ENCODE data around the gene AOPEP. TPM values are rescaled to one million over a fixed set of nuclear protein-coding genes. Genes with fewer than 3 reads are reported as not detected.

AOPEP gene
- total RNA-seq, 1 donor from 2014 or later, result 75.3 TPM

- Histone ChIP-seq H3K4me3 (ENCODE audit: insufficient read depth, low read depth, low read length) (no peak overlapping the region), H3K27ac (ENCODE audit: low read depth, low read length) (no peak overlapping the region), H3K4me1 (ENCODE audit: insufficient read depth, low read length) (peaks cover 10% of the 10 kb centered on the region), H3K79me2 (ENCODE audit: insufficient read depth, low read length) (no peaks in the 10 kb centered on the region), H3K27me3 (ENCODE audit: insufficient read depth, low read length) (no peaks in the 10 kb centered on the region), H4K20me1 (ENCODE audit: insufficient read depth, low read length) (no peaks in the 10 kb centered on the region), H3K9ac (ENCODE audit: low read length) (no peak overlapping the region), H3K36me3 (ENCODE audit: insufficient read depth, low read length) (no peaks in the 10 kb centered on the region), H3K9me3 (ENCODE audit: insufficient read depth, low read depth, low read length) (no peaks in the 10 kb centered on the region), H2AFZ (ENCODE audit: low read depth, low read length) (no peak overlapping the region), H3K4me2 (ENCODE audit: low read length) (no peak overlapping the region)
- H3K27me3 Mint-ChIP-seq (ENCODE audit: low read depth, unreplicated experiment), result no peaks in the 10 kb centered on the region
- H3K4me1 Mint-ChIP-seq (ENCODE audit: low read depth, unreplicated experiment), result peaks cover 11% of the 10 kb centered on the region
- H3K36me3 Mint-ChIP-seq (ENCODE audit: low read depth, unreplicated experiment), result peaks cover 8% of the 10 kb centered on the region
- DNase-seq (ENCODE audit: low read depth) (no peak), FAIRE-seq (no peak)
- H3K27ac Mint-ChIP-seq (ENCODE audit: unreplicated experiment), result no peak overlapping the region
- TF ChIP-seq, protein P1, sequence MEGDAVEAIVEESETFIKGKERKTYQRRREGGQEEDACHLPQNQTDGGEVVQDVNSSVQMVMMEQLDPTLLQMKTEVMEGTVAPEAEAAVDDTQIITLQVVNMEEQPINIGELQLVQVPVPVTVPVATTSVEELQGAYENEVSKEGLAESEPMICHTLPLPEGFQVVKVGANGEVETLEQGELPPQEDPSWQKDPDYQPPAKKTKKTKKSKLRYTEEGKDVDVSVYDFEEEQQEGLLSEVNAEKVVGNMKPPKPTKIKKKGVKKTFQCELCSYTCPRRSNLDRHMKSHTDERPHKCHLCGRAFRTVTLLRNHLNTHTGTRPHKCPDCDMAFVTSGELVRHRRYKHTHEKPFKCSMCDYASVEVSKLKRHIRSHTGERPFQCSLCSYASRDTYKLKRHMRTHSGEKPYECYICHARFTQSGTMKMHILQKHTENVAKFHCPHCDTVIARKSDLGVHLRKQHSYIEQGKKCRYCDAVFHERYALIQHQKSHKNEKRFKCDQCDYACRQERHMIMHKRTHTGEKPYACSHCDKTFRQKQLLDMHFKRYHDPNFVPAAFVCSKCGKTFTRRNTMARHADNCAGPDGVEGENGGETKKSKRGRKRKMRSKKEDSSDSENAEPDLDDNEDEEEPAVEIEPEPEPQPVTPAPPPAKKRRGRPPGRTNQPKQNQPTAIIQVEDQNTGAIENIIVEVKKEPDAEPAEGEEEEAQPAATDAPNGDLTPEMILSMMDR (IDR thresholded peaks at IDR 0.05; ENCODE audit: insufficient read depth, low read depth, low read length), result no peak
- H3K9me3 Mint-ChIP-seq (ENCODE audit: unreplicated experiment), result no peaks in the 10 kb centered on the region
- H3K4me3 Mint-ChIP-seq (ENCODE audit: unreplicated experiment), result no peak overlapping the region
Measured at GRCh38 chr9:94888775-94889174, 162.3 kb downstream of the AOPEP start.

DNA sequence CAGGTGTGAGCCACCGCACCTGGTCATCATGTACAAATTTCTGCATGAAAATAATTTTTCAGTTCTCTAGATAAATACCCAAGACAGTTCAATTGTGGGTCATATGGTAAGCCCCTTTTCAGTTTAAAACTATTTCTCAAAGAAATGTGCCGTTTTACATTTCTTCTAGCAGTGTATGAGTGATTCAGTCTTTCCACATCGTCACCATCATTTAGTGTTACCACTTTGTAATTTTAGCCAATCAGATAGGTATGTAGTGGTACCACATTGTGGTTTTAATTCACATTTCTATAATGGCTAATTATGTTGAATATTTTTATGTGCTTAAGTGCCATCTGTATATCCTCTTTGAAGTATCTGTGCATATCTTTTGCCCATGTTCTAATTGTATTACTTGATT is 163.1 kb downstream of the AOPEP start:
- H3K27me3 ChIP-seq (ENCODE audit: insufficient read depth, low read length), result no peaks in the 10 kb centered on the region
- no peak overlapping the region for H3K27ac ChIP-seq (ENCODE audit: low read depth, low read length)
- no peaks in the 10 kb centered on the region for H3K9me3 Mint-ChIP-seq (ENCODE audit: unreplicated experiment)
- FAIRE-seq (no peak), DNase-seq (ENCODE audit: low read depth) (peak; percentile 73)
- peaks cover 7% of the 10 kb centered on the region for H3K4me1 Mint-ChIP-seq (ENCODE audit: low read depth, unreplicated experiment)
- no peak overlapping the region for H3K4me3 ChIP-seq (ENCODE audit: insufficient read depth, low read depth, low read length)
- no peak overlapping the region for H3K27ac Mint-ChIP-seq (ENCODE audit: unreplicated experiment)
- no peak overlapping the region for H3K4me2 ChIP-seq (ENCODE audit: low read length)
- H3K9me3 ChIP-seq (ENCODE audit: insufficient read depth, low read depth, low read length), result no peaks in the 10 kb centered on the region
- TF ChIP-seq EZH2 (IDR thresholded peaks at IDR 0.05; ENCODE audit: insufficient read depth, low read length), result no peak
- TF ChIP-seq, protein P1 (IDR thresholded peaks at IDR 0.05; ENCODE audit: insufficient read depth, low read depth, low read length), result no peak
- peaks cover 8% of the 10 kb centered on the region for H3K36me3 Mint-ChIP-seq (ENCODE audit: low read depth, unreplicated experiment)
- no peak overlapping the region for H3K4me3 Mint-ChIP-seq (ENCODE audit: unreplicated experiment)
- H3K79me2 ChIP-seq (ENCODE audit: insufficient read depth, low read length), result no peaks in the 10 kb centered on the region
- H3K36me3 ChIP-seq (ENCODE audit: insufficient read depth, low read length), result no peaks in the 10 kb centered on the region
- H4K20me1 ChIP-seq (ENCODE audit: insufficient read depth, low read length), result no peaks in the 10 kb centered on the region
- no peak overlapping the region for H3K9ac ChIP-seq (ENCODE audit: low read length)
- H3K4me1 ChIP-seq (ENCODE audit: insufficient read depth, low read length), result peaks cover 13% of the 10 kb centered on the region
- H2AFZ ChIP-seq (ENCODE audit: low read depth, low read length), result no peak overlapping the region
- no peaks in the 10 kb centered on the region for H3K27me3 Mint-ChIP-seq (ENCODE audit: low read depth, unreplicated experiment)

DNA sequence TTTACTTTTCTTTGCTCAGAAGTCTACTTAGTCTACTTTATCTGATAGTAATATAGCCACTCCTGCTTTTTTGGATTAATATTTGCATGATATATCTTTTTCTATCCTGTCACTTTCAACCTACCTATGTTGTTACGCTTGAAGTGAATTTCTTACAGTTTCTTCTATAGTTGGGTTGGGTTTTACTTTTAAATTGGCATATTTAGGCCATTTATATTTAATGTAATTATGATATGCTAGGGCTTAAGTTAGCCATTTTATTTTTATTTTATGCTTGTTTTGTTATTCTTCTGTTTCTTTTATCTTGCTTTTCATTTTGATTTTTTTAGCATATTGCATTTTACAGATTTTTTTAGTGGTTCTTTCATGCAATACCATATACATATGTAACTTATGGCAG is 164.7 kb downstream of the AOPEP start:
- Mint-ChIP-seq H3K4me1 (ENCODE audit: low read depth, unreplicated experiment) (peaks cover 2% of the 10 kb centered on the region), H3K27me3 (ENCODE audit: low read depth, unreplicated experiment) (no peaks in the 10 kb centered on the region), H3K9me3 (ENCODE audit: unreplicated experiment) (no peaks in the 10 kb centered on the region), H3K27ac (ENCODE audit: unreplicated experiment) (no peak overlapping the region), H3K36me3 (ENCODE audit: low read depth, unreplicated experiment) (peaks cover 8% of the 10 kb centered on the region), H3K4me3 (ENCODE audit: unreplicated experiment) (no peak overlapping the region)
- no peak overlapping the region for H3K9ac ChIP-seq (ENCODE audit: low read length)
- FAIRE-seq (no peak), DNase-seq (ENCODE audit: low read depth) (no peak)
- H4K20me1 ChIP-seq (ENCODE audit: insufficient read depth, low read length), result no peaks in the 10 kb centered on the region
- no peaks in the 10 kb centered on the region for H3K79me2 ChIP-seq (ENCODE audit: insufficient read depth, low read length)
- no peak overlapping the region for H3K4me3 ChIP-seq (ENCODE audit: insufficient read depth, low read depth, low read length)
- no peaks in the 10 kb centered on the region for H3K9me3 ChIP-seq (ENCODE audit: insufficient read depth, low read depth, low read length)
- peaks cover 6% of the 10 kb centered on the region for H3K4me1 ChIP-seq (ENCODE audit: insufficient read depth, low read length)
- H3K27ac ChIP-seq (ENCODE audit: low read depth, low read length), result no peak overlapping the region
- H2AFZ ChIP-seq (ENCODE audit: low read depth, low read length), result no peak overlapping the region
- no peaks in the 10 kb centered on the region for H3K36me3 ChIP-seq (ENCODE audit: insufficient read depth, low read length)
- H3K27me3 ChIP-seq (ENCODE audit: insufficient read depth, low read length), result no peaks in the 10 kb centered on the region
- TF ChIP-seq, protein P1 (IDR thresholded peaks at IDR 0.05; ENCODE audit: insufficient read depth, low read depth, low read length), result no peak
- TF ChIP-seq EZH2 (IDR thresholded peaks at IDR 0.05; ENCODE audit: insufficient read depth, low read length), result no peak
- H3K4me2 ChIP-seq (ENCODE audit: low read length), result no peak overlapping the region

Measured in astrocyte (in vitro differentiated cells and primary cell).